DND-41 (cell line): ENCODE measurements around the gene NEDD9.
A peak's percentile ranks its signal among the peaks of the same experiment; 100 is the strongest.

Experiments used
- ATAC-seq: fragments of 200-7000 bp; cut with Tn5 transposase; 3 replicates; pipeline ENCODE4 v1.9.1; 2021; ENCODE audit warnings: low read depth; ENCODE audit not compliant: insufficient read depth
- DNase-seq: peaks from one replicate; pipeline ENCODE4 v3.0.0-alpha.2; 2020
- H2AFZ ChIP-seq: 2 replicates; pipeline ENCODE4 v1.6.0; 2012; ENCODE audit warnings: low read depth, low read length
- H3K27ac ChIP-seq: 2 replicates; pipeline ENCODE4 v1.5.1; 2012; ENCODE audit warnings: low read length, inconsistent platforms
- H3K27me3 ChIP-seq: fragments of 200-600 bp; sonication (generic); 2 replicates; pipeline ENCODE4 v1.6.0; 2012; ENCODE audit warnings: low read length, mild to moderate bottlenecking, inconsistent platforms; ENCODE audit not compliant: insufficient read depth, poor library complexity
- H3K36me3 ChIP-seq: 2 replicates; pipeline ENCODE4 v1.5.1; 2012; ENCODE audit warnings: low read length, inconsistent platforms; ENCODE audit not compliant: insufficient read depth
- H3K4me1 ChIP-seq: 2 replicates; pipeline ENCODE4 v1.5.1; 2012; ENCODE audit warnings: mild to moderate bottlenecking, low read length; ENCODE audit not compliant: insufficient read depth
- H3K4me2 ChIP-seq: 2 replicates; pipeline ENCODE4 v1.6.0; 2012; ENCODE audit warnings: mild to moderate bottlenecking, moderate library complexity, low read length, inconsistent platforms; ENCODE audit not compliant: insufficient read depth
- H3K4me3 ChIP-seq, 2 experiments: fragments of 200-600 bp in 1 of 2; shearing (Covaris generic) in 1 of 2; 2 replicates each; pipeline ENCODE4 v1.5.1; 2012 to 2016; ENCODE audit warnings: inconsistent platforms in 2 of 2, low read length in 2 of 2, mild to moderate bottlenecking in 2 of 2, low read depth in 1 of 2, moderate library complexity in 1 of 2
- H3K79me2 ChIP-seq: 2 replicates; pipeline ENCODE4 v1.6.0; 2012; ENCODE audit warnings: low read length, inconsistent platforms; ENCODE audit not compliant: insufficient read depth
- H3K9ac ChIP-seq: 2 replicates; pipeline ENCODE4 v1.6.0; 2012; ENCODE audit warnings: low read depth, mild to moderate bottlenecking, inconsistent platforms, low read length, moderate library complexity
- H3K9me3 ChIP-seq: 2 replicates; pipeline ENCODE4 v1.5.1; 2012; ENCODE audit warnings: low read length, moderate library complexity, mild to moderate bottlenecking, inconsistent platforms; ENCODE audit not compliant: insufficient read depth, severe bottlenecking
- H4K20me1 ChIP-seq: 2 replicates; pipeline ENCODE4 v1.6.0; 2012; ENCODE audit warnings: low read length; ENCODE audit not compliant: insufficient read depth
- CTCF ChIP-seq: IDR thresholded peaks from 2 replicates; pipeline ENCODE4 v1.5.1; 2012; ENCODE audit warnings: borderline replicate concordance, low read length, moderate library complexity, mild to moderate bottlenecking; ENCODE audit not compliant: poor library complexity, severe bottlenecking; ENCODE audit errors: extremely low read depth
- EZH2 ChIP-seq: IDR thresholded peaks from 3 replicates; pipeline ENCODE4 v1.6.1; 2012; ENCODE audit warnings: borderline replicate concordance, low read depth, mild to moderate bottlenecking, moderate library complexity, low read length, inconsistent platforms; ENCODE audit not compliant: severe bottlenecking

The NEDD9 gene

GRCh38 chr6:11146117-11146826 lies 86.2 kb downstream of the NEDD9 start:
- Histone ChIP-seq H3K9me3 (no peaks in the 10 kb centered on the region), H3K4me2 (no peak overlapping the region), H3K79me2 (no peaks in the 10 kb centered on the region), H2AFZ (no peak overlapping the region), H3K9ac (no peak overlapping the region), H3K27me3 (no peaks in the 10 kb centered on the region), H3K4me3 (no peak overlapping the region), H3K36me3 (no peaks in the 10 kb centered on the region), H3K27ac (no peak overlapping the region), H4K20me1 (no peaks in the 10 kb centered on the region; the same call in 1 of the 2 replicates), H3K4me1 (0 out of 2 replicates have a peak, but pooled peaks cover 3% of the 10 kb centered on the region)
- no peak for DNase-seq
- TF ChIP-seq EZH2 (no peak), CTCF (no peak)
- ATAC-seq = no peak

- Histone ChIP-seq H3K4me3 (no peak overlapping the region), H3K4me2 (no peak overlapping the region), H3K36me3 (no peaks in the 10 kb centered on the region), H2AFZ (no peak overlapping the region), H4K20me1 (no peaks in the 10 kb centered on the region; the same call in 1 of the 2 replicates), H3K79me2 (no peaks in the 10 kb centered on the region), H3K4me1 (0 out of 2 replicates have a peak, but pooled peaks cover 3% of the 10 kb centered on the region), H3K9ac (no peak overlapping the region), H3K27ac (no peak overlapping the region), H3K27me3 (no peaks in the 10 kb centered on the region), H3K9me3 (no peaks in the 10 kb centered on the region)
- peak; percentile 71 for DNase-seq
- peak; percentile 94 for ATAC-seq
- TF ChIP-seq CTCF = peak; percentile 99
- TF ChIP-seq EZH2 = no peak
These were observed 88.0 kb downstream of the NEDD9 start for GRCh38 chr6:11144393-11144851.

GRCh38 chr6:11143394-11144371 lies 88.8 kb downstream of the NEDD9 start:
- no peak overlapping the region for H2AFZ ChIP-seq
- DNase-seq = no peak
- 0 out of 2 replicates have a peak, but pooled peaks cover 3% of the 10 kb centered on the region for H3K4me1 ChIP-seq
- no peaks in the 10 kb centered on the region; the same call in 1 of the 2 replicates for H4K20me1 ChIP-seq
- no peak overlapping the region for H3K9ac ChIP-seq
- no peaks in the 10 kb centered on the region for H3K79me2 ChIP-seq
- no peak overlapping the region for H3K27ac ChIP-seq
- ATAC-seq = no peak
- no peak overlapping the region for H3K4me3 ChIP-seq
- no peak for TF ChIP-seq CTCF
- TF ChIP-seq EZH2 = no peak
- H3K9me3 ChIP-seq = no peaks in the 10 kb centered on the region
- no peaks in the 10 kb centered on the region for H3K36me3 ChIP-seq
- no peaks in the 10 kb centered on the region for H3K27me3 ChIP-seq
- H3K4me2 ChIP-seq = no peak overlapping the region
